Activated effector memory CD4-positive, alpha-beta T cell treated with Interleukin-2 at 50 U/mL for 16 hours (primary cell): ENCODE data around the gene EFNA5.
"Not testable (repeated sequence)": the region's sequence is repeated elsewhere in the genome, so short reads cannot be mapped to it uniquely, and the experiment has no call there.

Experiments
- DNase-seq: peaks from one replicate; pipeline ENCODE4 v3.0.0-alpha.2; 2020

The EFNA5 gene

DNA sequence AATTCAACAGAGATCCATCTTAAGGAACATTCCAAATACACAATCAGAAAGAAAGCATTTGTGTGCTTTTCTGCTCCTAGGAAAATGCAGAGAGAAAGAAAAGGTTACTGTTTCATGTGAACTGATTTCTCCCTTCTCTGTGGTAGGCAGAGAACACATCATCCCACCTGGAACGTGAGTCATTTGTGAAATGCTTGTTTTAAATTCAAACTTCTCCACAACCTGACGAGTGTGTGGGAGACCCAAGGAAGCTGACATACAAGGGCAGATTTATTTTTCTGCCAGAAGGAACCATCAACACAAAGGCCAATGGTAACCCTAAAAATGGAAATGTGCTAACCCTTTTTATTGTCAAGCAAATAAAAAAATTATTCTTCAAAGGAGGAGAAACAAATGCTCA, 156.4 kb downstream of the EFNA5 start:
- no peak for DNase-seq

DNA sequence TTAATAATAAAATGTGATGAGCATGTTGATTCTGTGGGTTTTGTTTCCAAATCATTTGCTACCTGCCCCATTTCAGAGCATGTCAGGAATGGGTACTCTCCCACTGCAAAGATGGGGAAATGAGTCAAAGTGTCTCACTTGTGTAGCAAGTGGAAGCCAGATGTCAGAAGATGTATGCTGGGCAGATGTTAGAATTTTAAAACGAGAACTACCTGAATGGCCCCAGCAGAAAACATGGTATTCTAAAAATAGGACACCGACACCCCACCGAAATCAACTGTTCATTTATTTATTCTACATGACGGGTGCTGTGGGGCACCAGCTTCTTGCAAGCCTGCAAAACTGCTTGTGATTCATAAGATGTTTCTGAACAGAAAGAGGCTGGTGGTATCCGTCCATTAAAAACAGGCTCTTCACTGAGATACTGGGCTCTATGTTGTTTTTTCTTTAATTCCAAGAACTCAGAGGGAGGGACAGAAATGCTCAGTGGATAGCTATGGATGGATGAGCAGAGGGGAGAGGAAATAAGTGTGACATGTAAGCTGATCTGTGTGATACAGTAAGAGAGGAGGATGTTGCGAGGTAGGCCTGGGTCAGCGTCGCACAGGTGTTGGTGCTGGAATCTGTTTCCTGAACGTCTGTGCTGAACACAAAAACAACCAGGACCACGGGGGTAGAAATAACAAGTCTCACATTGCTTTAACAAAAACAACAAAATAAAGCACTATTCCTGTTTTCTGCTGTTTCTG, 157.2 kb downstream of the EFNA5 start:
- no peak for DNase-seq

DNA sequence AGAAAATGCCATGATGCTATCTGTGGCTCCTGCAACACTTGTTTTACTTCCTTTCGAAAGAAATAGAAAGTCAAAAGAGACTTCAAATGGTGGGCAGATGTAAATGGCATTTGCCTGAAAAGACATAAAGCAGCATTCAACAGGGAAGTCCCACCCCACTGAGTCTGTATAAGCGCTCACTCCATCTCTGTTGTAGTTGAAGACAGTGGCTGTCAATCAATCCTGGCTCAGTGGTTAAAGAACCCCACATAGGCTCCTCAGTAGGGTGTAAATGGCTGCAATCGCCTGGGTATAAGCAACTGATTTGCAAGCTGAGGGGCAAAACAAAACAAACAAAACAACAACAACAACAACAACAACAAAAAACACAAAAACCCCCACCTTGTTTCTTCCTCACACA, 158.7 kb downstream of the EFNA5 start:
- no peak for DNase-seq

DNA sequence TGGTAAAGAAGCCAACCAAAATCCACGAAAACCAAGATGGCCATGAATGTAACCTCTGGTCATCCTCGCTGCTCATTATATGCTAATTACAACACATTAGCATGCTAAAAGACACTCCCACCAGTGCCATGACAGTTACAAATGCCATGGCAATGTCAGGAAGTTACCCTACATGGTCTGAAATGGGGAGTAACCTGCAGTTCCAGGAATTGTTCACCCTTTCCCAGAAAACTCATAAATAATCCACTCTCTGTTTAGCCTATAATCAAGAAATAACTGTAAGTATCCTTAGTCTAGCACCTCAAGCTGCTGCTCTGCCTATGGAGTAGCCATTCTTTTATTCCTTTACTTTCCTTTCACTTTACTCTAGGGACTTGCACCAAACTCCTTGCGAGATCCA, 160.6 kb downstream of the EFNA5 start:
- DNase-seq = no peak

DNA sequence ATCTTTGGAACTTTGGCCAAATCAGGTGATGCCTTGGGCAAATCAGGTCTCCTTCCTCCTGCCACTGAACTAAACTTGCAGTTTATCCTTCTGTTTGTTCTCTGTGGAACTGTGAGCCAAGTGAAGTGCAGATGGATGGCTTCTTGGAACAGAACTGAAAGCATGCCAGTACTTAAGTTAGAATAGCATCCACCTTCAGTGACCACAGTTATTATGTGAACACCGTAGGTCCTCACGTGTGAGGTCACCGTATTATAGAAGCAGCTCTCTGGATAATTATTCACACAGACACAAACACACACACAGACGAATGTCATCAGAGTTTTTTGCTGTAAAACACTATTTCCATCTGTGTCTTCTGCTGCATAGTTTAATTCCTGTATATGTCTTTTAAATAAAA, 162.6 kb downstream of the EFNA5 start:
- DNase-seq = no peak

DNA sequence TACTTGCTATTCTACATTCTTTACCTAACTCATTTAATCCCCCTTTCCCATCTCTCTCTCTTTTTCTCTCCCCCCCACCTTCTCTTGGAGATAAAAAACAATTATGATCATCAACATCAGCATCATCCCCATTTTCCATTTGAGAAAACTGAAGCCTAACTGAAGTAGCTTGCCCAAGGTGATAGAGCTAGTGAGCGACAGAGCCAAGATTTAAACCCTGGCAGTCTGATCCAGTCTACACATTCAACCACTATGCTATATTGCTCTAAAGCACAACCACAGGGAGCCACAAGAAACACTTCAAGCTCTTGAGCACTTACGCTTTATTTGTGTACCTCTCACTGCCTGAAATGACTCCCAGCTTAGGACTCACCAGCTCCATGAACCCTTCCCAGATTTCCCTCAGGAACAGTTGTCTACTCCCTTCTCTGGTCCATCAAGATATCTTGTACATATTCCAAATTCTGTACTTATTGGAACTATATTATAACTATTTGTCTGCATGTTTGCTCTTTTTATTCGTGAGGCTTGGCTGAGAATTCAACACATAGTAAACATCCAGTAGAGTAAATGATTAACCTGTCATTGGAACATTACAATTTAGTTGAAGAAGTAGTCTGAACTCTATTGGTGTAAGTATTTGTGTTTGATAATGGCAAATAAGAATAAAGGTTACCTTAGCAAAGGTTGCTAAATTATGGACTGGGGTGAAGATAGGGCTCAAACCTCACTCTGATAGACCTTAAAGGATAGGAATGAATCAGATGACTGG, 164.8 kb downstream of the EFNA5 start:
- no peak for DNase-seq

DNA sequence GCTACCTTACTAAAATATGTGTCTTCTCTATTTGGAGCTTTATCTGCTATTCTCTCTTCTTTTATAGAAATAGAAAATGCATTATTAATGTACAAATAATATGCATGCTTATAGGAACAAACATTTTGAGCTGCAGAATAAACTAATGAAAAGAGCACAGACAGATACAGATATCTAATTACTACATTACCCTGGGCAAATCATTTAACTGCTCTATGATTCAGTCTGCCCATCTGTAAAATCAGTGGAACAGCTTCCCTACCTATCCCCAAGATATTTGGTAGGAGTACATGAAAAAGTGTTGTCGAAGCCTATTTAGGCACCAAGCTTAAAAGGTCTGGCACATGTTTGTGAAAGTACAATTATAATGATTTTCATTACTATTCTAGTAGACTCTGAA, 166.3 kb downstream of the EFNA5 start:
- no peak for DNase-seq

DNA sequence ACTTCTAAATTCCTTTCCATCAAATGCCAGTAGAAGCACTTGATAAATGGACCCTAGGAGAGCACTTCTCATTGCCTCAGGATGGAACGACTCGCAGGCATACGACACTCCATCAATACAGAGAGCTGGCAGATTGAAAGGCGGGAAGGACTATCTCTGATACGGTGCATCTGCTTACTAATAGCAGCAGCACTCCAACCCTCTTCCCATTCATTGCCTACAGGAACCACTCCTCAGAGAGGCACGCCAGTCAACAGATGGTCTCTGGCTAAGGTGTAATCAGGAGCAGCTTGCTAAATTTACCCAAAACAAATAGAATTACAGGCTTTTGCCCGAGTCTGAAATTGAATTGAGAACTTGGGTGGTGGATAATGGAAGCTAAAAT, 168.1 kb downstream of the EFNA5 start:
- DNase-seq = no peak

DNA sequence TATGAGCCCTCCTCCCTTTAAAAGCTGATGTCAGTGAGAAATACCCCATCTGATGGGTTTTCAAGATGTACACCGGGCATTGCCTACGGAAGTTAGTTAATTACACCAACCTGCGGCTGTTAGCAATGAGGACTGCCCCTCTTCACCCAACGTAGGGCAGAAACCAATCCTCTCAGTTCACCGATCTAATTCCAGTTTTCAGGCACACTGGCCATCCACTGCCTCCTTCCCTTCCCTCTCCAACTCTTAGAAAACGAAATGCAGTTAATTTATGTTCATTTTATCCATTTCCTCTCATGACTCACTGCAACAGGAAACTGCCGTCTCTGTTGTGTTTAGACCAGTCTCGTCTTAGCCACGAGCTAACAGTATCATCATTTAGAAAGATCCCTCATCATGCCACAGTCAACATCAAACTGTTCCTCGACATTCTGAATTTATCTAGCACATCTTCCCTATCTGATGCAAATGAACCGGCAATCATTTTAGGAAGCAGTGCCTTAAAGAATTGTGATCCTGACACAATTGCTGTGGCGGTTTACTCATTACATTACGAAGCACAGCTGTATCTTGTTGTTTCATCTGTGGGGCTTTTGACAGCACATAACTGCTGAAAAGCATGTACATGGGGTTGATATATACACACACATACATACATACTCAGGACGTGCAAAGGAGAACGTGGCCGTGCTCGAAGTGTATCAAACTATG, 168.6 kb downstream of the EFNA5 start:
- DNase-seq = no peak

DNA sequence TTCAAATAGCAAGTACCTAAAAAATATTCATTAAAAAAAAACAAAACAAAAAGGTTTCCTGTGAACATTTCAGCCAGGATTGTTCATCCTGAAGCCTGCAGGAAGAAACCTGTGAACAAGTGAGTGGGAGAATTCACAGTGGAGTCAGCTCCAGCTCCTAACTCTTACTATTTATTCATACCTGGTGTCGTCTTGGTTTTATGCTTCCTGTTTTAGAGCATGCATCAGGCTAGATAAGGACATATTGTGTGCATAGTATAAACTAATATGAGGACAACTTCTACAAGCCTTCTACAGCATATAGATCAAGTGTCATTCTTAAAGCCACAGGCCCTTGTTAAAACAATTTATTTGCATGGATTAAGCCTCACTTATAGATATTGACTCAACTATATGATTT, 169.9 kb downstream of the EFNA5 start:
- no peak for DNase-seq

DNA sequence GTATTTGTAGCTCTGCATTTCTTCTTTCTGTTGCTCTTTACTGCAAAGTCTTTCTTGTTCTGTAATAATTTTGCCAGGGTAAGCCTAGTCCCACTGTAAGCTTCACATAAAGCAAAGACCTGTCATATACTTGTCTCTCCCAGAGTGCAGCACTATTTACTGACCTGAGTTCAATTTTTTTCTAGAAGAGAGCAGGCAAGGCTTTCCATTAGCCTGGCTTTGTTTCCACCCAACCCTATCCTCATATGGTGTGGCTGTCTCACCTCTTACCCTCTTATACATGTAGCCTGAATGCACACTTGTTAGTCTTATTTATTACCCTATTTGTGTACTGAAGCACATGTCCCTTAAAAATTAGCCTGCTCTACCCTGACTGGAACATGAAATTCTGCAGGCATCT, 170.4 kb downstream of the EFNA5 start:
- DNase-seq = no peak

DNA sequence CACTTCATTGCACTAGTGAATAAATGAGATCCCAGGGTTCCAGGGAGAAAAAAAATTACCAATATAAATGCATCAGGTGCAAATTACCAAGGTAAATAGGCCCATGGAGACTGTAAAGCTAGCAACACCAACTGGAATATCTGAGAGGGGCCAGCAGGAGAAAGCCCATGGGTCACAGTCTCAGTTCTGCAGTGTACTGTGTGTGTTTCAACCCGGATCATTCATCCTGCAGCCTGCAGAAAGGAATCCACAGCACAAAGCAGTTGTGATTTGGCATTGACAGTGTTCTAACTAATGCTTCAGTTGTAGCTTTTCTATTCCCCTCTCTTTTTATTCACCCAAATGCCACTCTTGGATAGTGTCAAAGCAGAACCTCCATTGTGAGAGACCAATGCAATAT, 171.0 kb downstream of the EFNA5 start:
- no peak for DNase-seq

DNA sequence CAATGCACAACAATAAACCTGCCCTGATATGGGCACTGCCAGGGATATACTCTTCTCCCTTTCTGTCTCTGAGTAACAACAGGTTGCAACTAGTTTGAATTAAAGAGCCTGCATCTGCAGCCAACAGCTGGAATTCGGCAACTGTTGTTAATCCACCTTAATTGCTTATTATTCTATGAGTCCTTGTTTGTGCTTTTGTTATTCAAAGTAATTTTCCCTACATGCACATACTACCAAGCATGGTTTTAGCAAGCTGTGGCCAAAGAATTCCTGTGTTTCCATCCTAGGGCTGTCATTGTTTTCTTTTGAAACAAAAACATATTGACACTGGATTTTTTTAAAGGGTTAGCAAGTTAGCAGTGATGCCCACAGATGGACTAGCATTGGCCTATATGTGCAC, 171.5 kb downstream of the EFNA5 start:
- no peak for DNase-seq

DNA sequence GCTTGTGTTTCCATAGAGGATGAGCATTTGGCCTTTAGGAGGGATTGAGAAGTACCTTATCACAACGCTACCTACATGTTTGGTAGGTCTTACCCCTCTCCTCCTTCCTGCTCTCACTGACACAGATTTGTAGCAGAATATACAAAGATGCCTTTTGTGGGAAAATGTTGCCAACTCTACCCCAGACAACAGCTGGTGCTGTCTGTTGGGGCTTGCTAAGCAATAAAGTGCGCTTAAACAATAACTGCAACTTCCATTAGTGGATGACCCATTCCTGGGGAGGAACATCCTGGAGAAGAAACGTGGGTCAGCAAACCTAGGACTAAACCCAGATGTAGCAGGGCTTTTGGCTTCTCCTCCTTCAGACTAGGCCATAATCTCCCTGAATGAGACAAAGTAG, 174.3 kb downstream of the EFNA5 start:
- DNase-seq = no peak

DNA sequence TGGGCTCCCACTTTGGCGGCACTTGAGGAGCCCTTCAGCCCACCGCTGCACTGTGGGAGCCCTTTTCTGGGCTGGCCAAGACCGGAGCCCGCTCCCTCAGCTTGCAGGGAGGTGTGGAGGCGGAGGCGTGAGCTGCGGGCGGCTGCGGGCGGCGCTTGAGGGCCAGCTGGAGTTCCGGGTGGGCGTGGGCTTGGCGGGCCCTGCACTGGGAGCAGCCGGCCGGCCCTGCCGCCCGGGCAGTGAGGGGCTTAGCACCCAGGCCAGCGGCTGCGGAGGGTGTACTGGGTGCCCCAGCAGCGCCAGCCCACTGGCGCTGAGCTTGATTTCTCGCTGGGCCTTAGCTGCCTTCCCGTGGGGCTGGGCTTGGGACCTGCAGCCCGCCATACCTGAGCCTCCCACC, 176.6 kb downstream of the EFNA5 start:
- DNase-seq = not testable (repeated sequence)

DNA sequence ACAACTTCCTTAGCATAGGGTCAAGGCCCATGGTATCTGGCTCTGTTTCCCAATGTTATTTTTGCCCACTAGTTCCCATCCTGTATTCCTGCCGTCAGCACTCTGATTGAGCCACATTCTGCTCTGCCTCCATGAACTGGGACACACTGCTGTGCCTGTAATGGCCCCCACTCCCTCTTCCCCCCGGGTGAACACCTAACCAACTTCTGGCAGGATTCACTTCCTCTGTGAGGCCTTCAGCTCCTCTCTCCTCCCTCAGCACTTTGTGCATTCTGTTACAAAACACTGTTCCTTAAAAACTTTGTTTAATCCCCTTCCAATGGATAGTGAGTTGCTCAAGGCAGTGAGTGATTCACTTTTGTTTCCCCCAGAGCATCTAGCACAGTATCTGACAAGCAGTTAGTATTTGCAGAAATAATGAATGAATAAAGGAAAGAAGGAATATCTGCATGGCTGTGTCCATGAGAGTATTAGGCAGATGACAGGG, 183.6 kb downstream of the EFNA5 start:
- DNase-seq = no peak

DNA sequence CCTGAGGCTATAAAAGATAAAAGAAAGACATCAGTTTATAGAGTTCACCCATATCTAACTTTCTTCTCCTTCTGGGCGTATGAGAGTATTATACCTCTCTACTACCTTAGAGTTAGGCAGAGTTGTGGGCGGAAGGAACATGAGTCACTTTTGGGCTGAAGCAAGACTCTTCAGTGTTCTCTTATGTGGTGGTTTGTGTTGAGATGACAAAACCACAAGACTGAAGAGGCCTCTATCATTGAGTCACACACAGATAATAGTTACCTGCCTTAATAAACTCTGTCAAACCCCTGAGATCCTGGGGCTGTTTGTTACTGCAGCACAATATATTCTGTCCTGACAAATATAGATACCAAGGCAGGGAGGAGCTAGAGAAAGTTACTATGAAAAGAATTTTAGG, 184.2 kb downstream of the EFNA5 start:
- DNase-seq = no peak

DNA sequence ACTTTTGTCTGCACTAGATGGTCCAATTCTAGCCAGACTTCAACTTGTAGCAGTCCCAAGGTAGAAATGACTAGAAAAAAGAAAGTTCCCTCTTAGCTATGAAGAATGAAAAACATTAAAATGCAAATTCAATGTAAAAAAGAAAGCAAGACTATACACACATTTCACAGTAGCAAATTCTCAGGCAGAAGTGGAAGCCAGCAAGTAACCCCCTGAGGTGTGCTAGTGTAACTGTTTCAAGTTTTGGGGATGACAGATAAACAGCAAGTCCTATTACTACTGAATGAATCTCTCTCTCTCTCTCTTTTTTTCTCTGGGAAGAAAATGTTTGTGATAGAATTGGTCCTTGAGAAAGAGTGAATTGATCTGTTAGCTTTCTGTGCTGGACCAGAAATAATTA, 185.6 kb downstream of the EFNA5 start:
- DNase-seq = no peak

DNA sequence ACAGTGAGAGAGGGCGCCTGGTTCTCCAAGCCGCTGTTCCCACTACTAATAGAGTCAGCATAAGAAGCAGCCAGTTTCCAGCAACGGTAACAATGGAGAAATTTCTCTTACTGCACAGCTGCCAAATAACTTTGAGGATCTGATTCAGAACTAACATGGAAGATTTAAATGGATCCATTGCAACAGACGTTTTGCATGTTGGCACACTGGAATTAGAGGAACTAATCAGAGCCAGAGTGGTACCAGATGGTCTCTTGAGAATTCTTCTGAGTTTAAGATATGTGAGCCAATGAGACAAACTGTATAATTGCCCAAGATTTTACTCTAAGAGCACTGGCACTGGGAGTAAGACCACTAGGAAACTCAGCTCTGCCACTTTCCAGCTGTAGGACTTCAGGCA, 186.5 kb downstream of the EFNA5 start:
- DNase-seq = no peak

DNA sequence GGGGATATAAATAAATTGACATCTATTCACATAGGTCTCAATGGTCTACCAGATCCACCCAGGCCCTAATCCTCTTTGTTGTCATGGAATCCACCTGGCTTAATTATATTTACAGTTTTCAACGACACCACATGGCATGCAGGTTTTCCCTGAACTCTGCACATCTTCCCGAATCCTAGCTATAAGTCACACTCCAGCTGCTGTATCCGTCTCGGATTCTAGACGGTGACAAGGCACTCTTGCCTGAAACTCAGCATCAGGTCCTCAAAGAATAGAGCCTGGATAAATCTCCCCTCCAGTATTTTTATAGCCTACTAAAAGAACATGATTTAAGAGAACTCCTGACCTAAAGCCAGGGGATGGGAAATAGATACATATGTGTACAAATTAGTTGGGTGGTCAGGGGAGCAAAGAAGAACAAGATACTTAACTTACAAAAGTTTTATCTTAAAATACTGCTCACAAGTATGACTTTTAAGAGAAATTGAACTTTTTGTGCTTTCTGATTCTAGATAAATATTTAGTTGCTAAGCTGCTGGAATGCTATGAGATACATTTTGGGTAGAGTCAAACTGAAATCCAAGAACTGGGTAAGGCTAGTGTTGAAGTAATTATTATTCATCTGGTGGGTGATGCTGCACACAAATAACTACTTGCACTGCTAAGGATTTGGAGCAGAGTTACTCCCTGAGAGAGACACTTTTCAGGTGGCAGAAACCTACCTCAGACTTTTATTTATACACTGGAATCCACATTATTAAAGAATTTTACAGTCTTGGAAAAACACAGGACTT, 187.3 kb downstream of the EFNA5 start:
- DNase-seq = no peak

DNA sequence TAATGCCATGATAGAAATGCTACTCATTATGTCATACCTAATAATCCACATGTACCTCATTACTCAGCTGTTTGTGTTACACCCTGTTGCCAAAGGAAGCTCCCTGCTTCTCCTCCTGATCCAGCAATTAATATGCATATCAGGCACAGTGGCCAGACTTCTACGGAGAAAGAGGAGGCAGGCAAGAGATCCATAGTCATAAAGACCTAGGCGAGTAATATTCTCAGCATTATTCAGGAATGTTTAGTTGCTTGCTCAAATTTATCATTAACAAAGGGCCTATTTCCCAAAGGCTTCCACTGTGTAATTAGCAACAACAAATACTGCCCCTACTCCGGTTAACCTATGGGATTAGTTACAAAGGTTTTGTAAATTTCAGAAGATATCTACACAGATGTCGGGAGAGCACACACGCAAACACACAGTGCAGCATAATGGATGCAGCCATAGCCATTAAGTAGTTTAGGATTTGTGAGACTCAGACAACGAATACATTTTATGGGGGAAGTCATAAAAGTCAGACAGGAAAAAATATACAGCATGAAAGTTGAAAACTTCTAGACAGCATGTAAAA, 192.6 kb downstream of the EFNA5 start:
- DNase-seq = no peak

DNA sequence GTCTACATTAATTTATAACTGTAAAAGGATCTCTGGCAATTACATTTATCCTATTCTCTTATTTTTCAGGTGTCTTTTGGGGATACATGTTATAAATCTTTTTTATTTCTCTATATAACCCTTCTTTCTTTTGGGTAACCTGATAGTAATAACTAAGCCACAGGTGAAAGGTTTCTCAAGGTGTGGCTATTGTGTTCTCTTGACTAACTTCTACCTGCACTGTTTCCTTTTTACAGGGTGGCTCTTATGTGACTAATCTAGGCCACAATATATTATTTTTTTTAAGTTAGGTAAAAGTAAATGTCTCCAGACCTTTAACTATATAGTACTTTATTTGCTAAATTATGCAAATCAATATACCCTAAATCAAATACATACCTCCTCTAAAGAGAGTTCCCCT, 193.2 kb downstream of the EFNA5 start:
- DNase-seq = no peak

DNA sequence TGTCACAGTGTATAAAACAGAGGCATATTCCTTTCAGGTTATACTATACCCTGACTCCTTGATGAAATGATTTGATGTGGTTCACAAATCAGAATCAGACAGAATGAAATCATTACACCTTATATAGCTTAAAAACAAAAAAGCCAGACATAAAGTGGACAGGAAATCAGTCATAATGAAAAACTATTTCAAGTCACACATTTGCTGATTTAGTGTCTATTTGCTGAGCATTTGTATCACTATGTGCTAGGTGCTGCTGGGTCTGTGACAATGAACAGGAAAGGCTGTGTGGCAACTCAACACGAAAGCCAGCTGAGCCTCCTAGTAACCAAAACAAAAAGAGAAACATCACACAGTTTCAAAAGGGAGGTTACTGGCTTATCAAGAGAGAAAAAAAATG, 194.0 kb downstream of the EFNA5 start:
- no peak for DNase-seq
